B cell (primary cell): ENCODE data around the gene CEP85L. TPM values are rescaled to one million over a fixed set of nuclear protein-coding genes. Genes with fewer than 3 reads are reported as not detected.

ENCODE experiments used
- ATAC-seq: fragments of 200-7000 bp; cut with Tn5 transposase; one replicate; pipeline ENCODE4 v1.10.0; 2021; ENCODE audit warnings: low read depth, mild to moderate bottlenecking, moderate number of reproducible peaks, moderate library complexity
- CTCF ChIA-PET: fragments of 350-600 bp; sonication (Branson Sonifier 250); formaldehyde crosslinking; loops from one replicate; lab custom pipeline; 2021; ENCODE audit warnings: antibody characterized with exemption, inconsistent platforms; lab: Charles Lee
- POLR2A ChIA-PET: fragments of 350-600 bp; sonication (Branson Sonifier 250); formaldehyde crosslinking; loops from one replicate; lab custom pipeline; 2021; ENCODE audit warnings: antibody characterized with exemption; lab: Charles Lee
- DNase-seq: peaks from one replicate; pipeline ENCODE4 v3.0.0; 2013
- H2AFZ ChIP-seq: 2 replicates; pipeline ENCODE4 v1.6.1; 2012; ENCODE audit warnings: mild to moderate bottlenecking, low read depth, low read length; ENCODE audit not compliant: insufficient read depth, poor library complexity, severe bottlenecking
- H3K27ac ChIP-seq, 2 donors: 1 replicate in 1 of 2; 2 replicates in 1 of 2; pipeline ENCODE4 v1.5.1; 2012 to 2013; ENCODE audit warnings: low read length in 2 of 2, mild to moderate bottlenecking in 2 of 2, moderate library complexity in 1 of 2
- H3K27me3 ChIP-seq, 4 experiments: fragments of 200-600 bp in 1 of 4; sonication (generic) in 1 of 4; replicated peaks in 1 of 4; 1 replicate in 2 of 4; 2 replicates in 2 of 4; pipeline versions ENCODE4 v1.6.1 to v1.7.0; 2013 to 2016; ENCODE audit warnings: low read length in 3 of 4, mild to moderate bottlenecking in 2 of 4, mixed read lengths in 1 of 4, moderate library complexity in 1 of 4; ENCODE audit not compliant: insufficient read depth in 4 of 4, control insufficient read depth in 3 of 4; ENCODE audit errors: control extremely low read depth in 1 of 4
- H3K36me3 ChIP-seq, 2 experiments: replicated peaks in 1 of 2; 1 replicate in 1 of 2; 2 replicates in 1 of 2; pipeline versions ENCODE4 v1.6.1 to v1.7.1; 2013; ENCODE audit warnings: low read length in 1 of 2; ENCODE audit not compliant: insufficient read depth in 2 of 2, control insufficient read depth in 1 of 2; ENCODE audit errors: control extremely low read depth in 1 of 2, extremely low read depth in 1 of 2
- H3K4me1 ChIP-seq, 2 donors: fragments of 200-600 bp in 1 of 2; sonication (generic) in 1 of 2; 1 replicate in 1 of 2; 2 replicates in 1 of 2; pipeline versions ENCODE4 v1.5.1 to v1.6.1; 2013 to 2017; ENCODE audit warnings: low read length in 2 of 2; ENCODE audit not compliant: control insufficient read depth in 2 of 2, insufficient read depth in 2 of 2
- H3K4me2 ChIP-seq: replicated peaks from 2 replicates; pipeline ENCODE3; 2012; ENCODE audit warnings: mild to moderate bottlenecking, low read depth, low read length; ENCODE audit not compliant: poor library complexity, severe bottlenecking
- H3K4me3 ChIP-seq, 5 experiments: fragments of 200-600 bp in 1 of 5; sonication (generic) in 1 of 5; 1 replicate in 3 of 5; 2 replicates in 2 of 5; pipeline versions ENCODE4 v1.5.1 to v1.7.0; 2011 to 2016; ENCODE audit warnings: low read length in 4 of 5, mild to moderate bottlenecking in 4 of 5, low read depth in 2 of 5, control low read depth in 1 of 5, moderate library complexity in 1 of 5; ENCODE audit not compliant: insufficient read depth in 1 of 5; ENCODE audit errors: control extremely low read depth in 1 of 5, extremely low read depth in 1 of 5
- H3K79me2 ChIP-seq: fragments of 200-600 bp; sonication (generic); one replicate; pipeline ENCODE4 v1.6.0; 2016; ENCODE audit warnings: low read length; ENCODE audit not compliant: control insufficient read depth, insufficient read depth
- H3K9ac ChIP-seq: fragments of 200-600 bp; sonication (generic); 2 replicates; pipeline ENCODE4 v1.6.1; 2017; ENCODE audit warnings: mild to moderate bottlenecking, low read length, moderate library complexity
- H3K9me3 ChIP-seq, 3 donors: one replicate each; pipeline versions ENCODE4 v1.6.1 to v1.7.1; 2013; ENCODE audit warnings: low read length in 2 of 3; ENCODE audit not compliant: control insufficient read depth in 2 of 3, insufficient read depth in 1 of 3; ENCODE audit errors: control extremely low read depth in 1 of 3
- H4K20me1 ChIP-seq: 2 replicates; pipeline ENCODE4 v1.6.0; 2012; ENCODE audit warnings: mild to moderate bottlenecking, low read length; ENCODE audit not compliant: insufficient read depth, control insufficient read depth, poor library complexity, severe bottlenecking
- H3K27ac Mint-ChIP-seq: one replicate; pipeline ENCODE4 v1.8.0; 2021; ENCODE audit warnings: mixed read lengths
- H3K27me3 Mint-ChIP-seq: one replicate; pipeline ENCODE4 v1.8.0; 2021; ENCODE audit warnings: mixed read lengths
- H3K4me1 Mint-ChIP-seq: one replicate; pipeline ENCODE4 v1.8.0; 2021; ENCODE audit warnings: mixed read lengths
- H3K4me3 Mint-ChIP-seq: one replicate; pipeline ENCODE4 v1.8.0; 2021; ENCODE audit warnings: mixed read lengths
- H3K9me3 Mint-ChIP-seq: one replicate; pipeline ENCODE4 v1.8.0; 2022; ENCODE audit warnings: mixed read lengths; ENCODE audit not compliant: insufficient read depth
- CTCF ChIP-seq: fragments of 200-600 bp; IDR thresholded peaks from one replicate; pipeline ENCODE4 v1.8.0; 2022; ENCODE audit warnings: antibody characterized with exemption, mild to moderate bottlenecking
- EZH2 ChIP-seq: IDR thresholded peaks from 2 replicates; pipeline ENCODE4 v1.6.1; 2012; ENCODE audit warnings: borderline replicate concordance, low read depth, mild to moderate bottlenecking, moderate library complexity, low read length; ENCODE audit not compliant: insufficient read depth, poor library complexity, severe bottlenecking
- WGBS: methylation state at CpG from one replicate; pipeline ENCODE4 v1.1.5; 2013; ENCODE audit warnings: missing lambda C conversion rate; ENCODE audit not compliant: insufficient coverage; 5-methylcytosine and 5-hydroxymethylcytosine counted together
- intact Hi-C: fragments of 100-400 bp; cut with micrococcal nuclease; formaldehyde crosslinking; loops from one replicate; pipeline ENCODE4 v1.10.0; 2022
- polyA plus RNA-seq: library from polyadenylated mRNA; depleted of rRNA; stranded (reverse); fragments of >200 nt; gene quantifications from 2 replicates; pipeline ENCODE4 v1.2.3, GENCODE V29; 2012
- total RNA-seq, 2 donors: library from RNA; stranded (reverse); fragments of 120-200 nt in 1 of 2; gene quantifications; 1 replicate in 1 of 2; 2 replicates in 1 of 2; pipeline versions ENCODE4 v1.2.3 to v1.2.4, GENCODE V29; 2013 to 2022

The CEP85L gene
- total and polyA plus RNA-seq, 2 donors (not counting 1 experiment from before 2014, with no cell fraction given): 7.6 to 32.1 TPM

- H3K27me3 ChIP-seq: no peaks in the 10 kb centered on the region
- peaks cover 5% of the 10 kb centered on the region for H3K79me2 ChIP-seq
- H3K4me3 Mint-ChIP-seq: no peak overlapping the region
- no peak overlapping the region for H3K27ac Mint-ChIP-seq
- H3K4me1 ChIP-seq: no peaks in the 10 kb centered on the region
- no peaks in the 10 kb centered on the region for H3K27me3 Mint-ChIP-seq
- no peak overlapping the region for H2AFZ ChIP-seq
- no peak for DNase-seq
- no CpG with 5 or more reads among the region's 2 CpGs for WGBS
- CTCF ChIA-PET: interaction anchor here (0.6 kb wide), 1 partner anchor 35 kb away, joined by 3 read pairs; no protein-coding TSS in a partner anchor
- POLR2A ChIA-PET: no interaction called here
- peaks cover 0 to 2% (median under 1%) of the 10 kb centered on the region in 3 donors for H3K9me3 ChIP-seq
- no peak overlapping the region for H3K4me2 ChIP-seq
- H3K4me1 Mint-ChIP-seq: peaks cover 10% of the 10 kb centered on the region
- no peak overlapping the region for H3K4me3 ChIP-seq
- H3K9ac ChIP-seq: no peak overlapping the region
- intact Hi-C loops: no loop called here
- no peak for ATAC-seq
- H3K36me3 ChIP-seq: no peaks in the 10 kb centered on the region
- peaks cover 7% of the 10 kb centered on the region for H4K20me1 ChIP-seq
- TF ChIP-seq CTCF (no peak), EZH2 (no peak)
- H3K27ac ChIP-seq: no peak overlapping the region
- no peaks in the 10 kb centered on the region for H3K9me3 Mint-ChIP-seq
Observed at GRCh38 chr6:118529756-118530155, 121.6 kb downstream of the CEP85L start.

GRCh38 chr6:118528129-118528528, 123.3 kb downstream of the CEP85L start:
- Histone ChIP-seq H3K4me3 (no peak overlapping the region), H3K9ac (no peak overlapping the region), H3K79me2 (peaks cover 5% of the 10 kb centered on the region), H3K4me2 (no peak overlapping the region), H3K4me1 (no peaks in the 10 kb centered on the region), H3K27ac (no peak overlapping the region), H4K20me1 (peaks cover 8% of the 10 kb centered on the region), H3K9me3 (peaks cover 0 to 3% (median 2%) of the 10 kb centered on the region in 3 donors), H2AFZ (no peak overlapping the region), H3K36me3 (peaks cover 2 to 7% of the 10 kb centered on the region in 2 experiments), H3K27me3 (no peaks in the 10 kb centered on the region)
- Mint-ChIP-seq H3K27me3 (no peaks in the 10 kb centered on the region), H3K4me3 (no peak overlapping the region), H3K4me1 (peaks cover 10% of the 10 kb centered on the region), H3K9me3 (no peaks in the 10 kb centered on the region), H3K27ac (no peak overlapping the region)
- POLR2A ChIA-PET: no interaction called here
- DNase-seq (no peak), ATAC-seq (no peak)
- CTCF ChIA-PET: no interaction called here
- WGBS: no CpG with 5 or more reads among the region's 1 CpG
- no peak for TF ChIP-seq CTCF
- TF ChIP-seq EZH2: no peak
- intact Hi-C loops: no loop called here
